Lower leg skin (tissue), 3 donors: ENCODE measurements around the gene HPGDS.

ENCODE experiments used
- CTCF ChIP-seq, 3 donors: fragments of 450-650 bp; IDR thresholded peaks; one replicate each; pipeline ENCODE4 v1.5.1; 2016; ENCODE audit warnings: antibody characterized with exemption in 3 of 3, mild to moderate bottlenecking in 3 of 3, moderate library complexity in 2 of 3
- POLR2A ChIP-seq, 2 donors: fragments of 450-650 bp; IDR thresholded peaks; one replicate each; pipeline ENCODE4 v1.6.1; 2016 to 2017; ENCODE audit warnings: antibody characterized with exemption in 2 of 2, mild to moderate bottlenecking in 1 of 2, moderate library complexity in 1 of 2

GRCh38 chr4:94267037-94267436 lies 75.6 kb downstream of the HPGDS start:
- TF ChIP-seq CTCF (IDR thresholded peaks at IDR 0.05) (no peak), POLR2A (IDR thresholded peaks at IDR 0.05) (no peak)
